Measurements from ENCODE around the gene LYPD5. TPM values are rescaled to one million over a fixed set of nuclear protein-coding genes. Genes with fewer than 3 reads are reported as not detected.
A peak's percentile ranks its signal among the peaks of the same experiment; 100 is the strongest.
"Not testable (repeated sequence)": the region's sequence is repeated elsewhere in the genome, so short reads cannot be mapped to it uniquely, and the experiment has no call there.

The LYPD5 gene
- polyA plus RNA-seq, 4 donors: 0.35 to 2.3 (median 1.1) TPM; not detected in 1

DNA sequence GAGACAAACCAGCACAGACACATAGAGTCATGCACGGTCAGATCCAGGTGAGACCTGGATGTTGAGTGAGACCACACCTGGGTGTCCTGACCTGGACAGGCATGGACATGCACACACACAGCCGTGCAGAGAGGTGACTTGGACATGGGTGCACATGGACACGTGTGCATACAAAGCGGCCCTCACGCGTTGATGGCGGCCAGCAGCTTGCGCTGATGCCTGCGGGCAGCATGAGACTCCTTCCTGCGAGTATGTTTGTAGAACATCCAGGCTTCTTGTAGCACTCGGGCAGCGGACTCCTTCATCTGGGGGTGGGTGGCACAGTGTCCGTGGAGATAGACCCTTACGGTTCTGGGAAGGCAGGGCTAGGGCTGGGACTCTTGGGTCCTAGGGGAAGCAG, 33.0 kb downstream of the LYPD5 start:
- 92 to 95% (median 93%) methylated on average over 14 of the region's 14 CpGs for WGBS, 3 donors
- peaks cover 0 to 5% (median 0%) of the 10 kb centered on the region in 3 donors for H3K4me1 ChIP-seq (ENCODE audit: control insufficient read depth in 3 of 3, insufficient read depth in 2 of 3, low read depth in 1 of 3, low read length in 2 of 3)

GRCh38 chr19:43768273-43769050, 33.8 kb downstream of the LYPD5 start:
- FAIRE-seq (no peak), DNase-seq (peak in 1 of 2 donors; percentile 41)
- H3K27ac ChIP-seq (ENCODE audit: low read depth in 1 of 3, low read length in 2 of 3): no peak overlapping the region

More for the DNA sequence above, 33.0 kb downstream of the LYPD5 start:
- Histone ChIP-seq H3K27ac (ENCODE audit: low read depth in 1 of 3, low read length in 2 of 3) (no peak overlapping the region), H3K36me3 (ENCODE audit: control insufficient read depth in 3 of 3, insufficient read depth in 2 of 3, low read depth in 1 of 3, low read length in 3 of 3) (peaks cover 0 to 11% (median 0%) of the 10 kb centered on the region in 3 donors), H3K4me3 (ENCODE audit: low read depth in 1 of 3, low read length in 3 of 3) (no peak overlapping the region), H3K9me3 (ENCODE audit: control insufficient read depth in 2 of 2, insufficient read depth in 1 of 2, low read depth in 1 of 2, low read length in 1 of 2) (no peaks in the 10 kb centered on the region), H3K27me3 (ENCODE audit: control insufficient read depth in 3 of 3, insufficient read depth in 3 of 3, low read length in 3 of 3) (peaks cover 0 to 5% (median 0%) of the 10 kb centered on the region in 3 donors)
- no peak for FAIRE-seq
- DNase-seq: no peak

GRCh38 chr19:43767818-43768217, 34.4 kb downstream of the LYPD5 start:
- no peak for FAIRE-seq
- no peak for DNase-seq
- H3K27ac ChIP-seq (ENCODE audit: low read depth in 1 of 3, low read length in 2 of 3): no peak overlapping the region
- peaks cover 0 to 5% (median 0%) of the 10 kb centered on the region in 3 donors for H3K4me1 ChIP-seq (ENCODE audit: control insufficient read depth in 3 of 3, insufficient read depth in 2 of 3, low read depth in 1 of 3, low read length in 2 of 3)
- H3K4me3 ChIP-seq (ENCODE audit: low read depth in 1 of 3, low read length in 3 of 3): no peak overlapping the region
- no peaks in the 10 kb centered on the region for H3K27me3 ChIP-seq (ENCODE audit: control insufficient read depth in 3 of 3, insufficient read depth in 3 of 3, low read length in 3 of 3)
- H3K36me3 ChIP-seq (ENCODE audit: control insufficient read depth in 3 of 3, insufficient read depth in 2 of 3, low read depth in 1 of 3, low read length in 3 of 3): peaks cover 0 to 11% (median 0%) of the 10 kb centered on the region in 3 donors
- WGBS, 3 donors: 68 to 82% (median 74%) methylated on average over 1 of the region's 1 CpG
- no peaks in the 10 kb centered on the region for H3K9me3 ChIP-seq (ENCODE audit: control insufficient read depth in 2 of 2, insufficient read depth in 1 of 2, low read depth in 1 of 2, low read length in 1 of 2)

More at GRCh38 chr19:43768273-43769050, 33.8 kb downstream of the LYPD5 start:
- Histone ChIP-seq H3K36me3 (ENCODE audit: control insufficient read depth in 3 of 3, insufficient read depth in 2 of 3, low read depth in 1 of 3, low read length in 3 of 3) (peaks cover 0 to 11% (median 0%) of the 10 kb centered on the region in 3 donors), H3K4me3 (ENCODE audit: low read depth in 1 of 3, low read length in 3 of 3) (no peak overlapping the region), H3K4me1 (ENCODE audit: control insufficient read depth in 3 of 3, insufficient read depth in 2 of 3, low read depth in 1 of 3, low read length in 2 of 3) (peaks cover 0 to 5% (median 0%) of the 10 kb centered on the region in 3 donors), H3K27me3 (ENCODE audit: control insufficient read depth in 3 of 3, insufficient read depth in 3 of 3, low read length in 3 of 3) (no peaks in the 10 kb centered on the region), H3K9me3 (ENCODE audit: control insufficient read depth in 2 of 2, insufficient read depth in 1 of 2, low read depth in 1 of 2, low read length in 1 of 2) (no peaks in the 10 kb centered on the region)
- WGBS, 3 donors: 57 to 70% (median 68%) methylated on average over 15 of the region's 15 CpGs

DNA sequence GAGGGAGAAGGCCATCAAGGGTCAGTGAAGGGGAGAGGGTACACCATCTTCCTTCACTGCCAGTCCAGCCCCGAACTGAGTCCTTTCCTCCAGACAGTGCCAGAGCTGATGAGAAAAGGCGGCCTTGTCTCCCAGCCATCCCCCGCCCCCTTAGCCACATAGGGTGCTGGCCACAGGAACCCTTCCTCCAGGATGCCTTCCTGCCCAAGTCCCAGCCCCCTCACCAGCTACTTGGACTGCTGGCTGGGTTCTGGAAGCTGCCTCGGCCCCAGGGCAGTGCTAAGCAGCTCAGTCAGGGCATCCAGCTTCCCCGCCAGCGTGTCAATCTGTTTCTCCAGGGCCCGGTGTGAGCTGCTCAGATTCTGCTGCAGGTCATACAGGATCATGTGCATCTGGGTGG, 34.9 kb downstream of the LYPD5 start:
- DNase-seq (no peak), FAIRE-seq (no peak)
- H3K36me3 ChIP-seq (ENCODE audit: control insufficient read depth in 3 of 3, insufficient read depth in 2 of 3, low read depth in 1 of 3, low read length in 3 of 3): peaks cover 0 to 11% (median 0%) of the 10 kb centered on the region in 3 donors
- H3K4me1 ChIP-seq (ENCODE audit: control insufficient read depth in 3 of 3, insufficient read depth in 2 of 3, low read depth in 1 of 3, low read length in 2 of 3): peaks cover 0 to 5% (median 0%) of the 10 kb centered on the region in 3 donors
- no peaks in the 10 kb centered on the region for H3K27me3 ChIP-seq (ENCODE audit: control insufficient read depth in 3 of 3, insufficient read depth in 3 of 3, low read length in 3 of 3)
- no peak overlapping the region for H3K27ac ChIP-seq (ENCODE audit: low read depth in 1 of 3, low read length in 2 of 3)
- WGBS, 3 donors: 82 to 86% (median 84%) methylated on average over 7 of the region's 7 CpGs
- H3K9me3 ChIP-seq (ENCODE audit: control insufficient read depth in 2 of 2, insufficient read depth in 1 of 2, low read depth in 1 of 2, low read length in 1 of 2): no peaks in the 10 kb centered on the region
- H3K4me3 ChIP-seq (ENCODE audit: low read depth in 1 of 3, low read length in 3 of 3): no peak overlapping the region

DNA sequence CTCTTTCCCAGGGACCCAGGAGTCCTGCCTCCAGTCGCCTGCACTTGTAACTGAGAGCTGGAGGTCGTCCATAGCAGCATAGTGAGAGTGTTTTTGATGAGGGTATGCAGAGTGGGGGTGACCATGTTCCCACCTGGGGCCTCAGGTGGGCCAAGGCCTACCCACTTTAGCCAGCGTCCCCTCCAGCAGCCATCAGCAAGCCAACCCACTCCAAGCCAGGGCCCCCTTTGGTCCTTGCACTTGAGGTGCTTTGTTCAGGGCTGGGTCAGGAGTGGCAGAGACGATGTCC, 35.5 kb downstream of the LYPD5 start:
- H3K4me1 ChIP-seq (ENCODE audit: control insufficient read depth in 3 of 3, insufficient read depth in 2 of 3, low read depth in 1 of 3, low read length in 2 of 3): peaks cover 0 to 5% (median 0%) of the 10 kb centered on the region in 3 donors
- H3K4me3 ChIP-seq (ENCODE audit: low read depth in 1 of 3, low read length in 3 of 3): no peak overlapping the region
- WGBS, 3 donors: 70 to 78% (median 75%) methylated on average over 4 of the region's 4 CpGs

GRCh38 chr19:43765109-43765876, 37.0 kb downstream of the LYPD5 start:
- Histone ChIP-seq H3K4me3 (ENCODE audit: low read depth in 1 of 3, low read length in 3 of 3) (no peak overlapping the region), H3K27me3 (ENCODE audit: control insufficient read depth in 3 of 3, insufficient read depth in 3 of 3, low read length in 3 of 3) (no peaks in the 10 kb centered on the region), H3K27ac (ENCODE audit: low read depth in 1 of 3, low read length in 2 of 3) (peak overlapping the region in 1 of 3 donors; percentile 79), H3K9me3 (ENCODE audit: control insufficient read depth in 2 of 2, insufficient read depth in 1 of 2, low read depth in 1 of 2, low read length in 1 of 2) (no peaks in the 10 kb centered on the region), H3K36me3 (ENCODE audit: control insufficient read depth in 3 of 3, insufficient read depth in 2 of 3, low read depth in 1 of 3, low read length in 3 of 3) (peaks cover 0 to 11% (median 0%) of the 10 kb centered on the region in 3 donors), H3K4me1 (ENCODE audit: control insufficient read depth in 3 of 3, insufficient read depth in 2 of 3, low read depth in 1 of 3, low read length in 2 of 3) (peaks cover 0 to 5% (median 0%) of the 10 kb centered on the region in 3 donors)
- FAIRE-seq (no peak), DNase-seq (peak in 1 of 2 donors; percentile 44)
- WGBS, 3 donors: 44 to 59% (median 46%) methylated on average over 16 of the region's 16 CpGs

More for the DNA sequence above, 35.5 kb downstream of the LYPD5 start:
- DNase-seq (no peak), FAIRE-seq (no peak)
- Histone ChIP-seq H3K9me3 (ENCODE audit: control insufficient read depth in 2 of 2, insufficient read depth in 1 of 2, low read depth in 1 of 2, low read length in 1 of 2) (no peaks in the 10 kb centered on the region), H3K27ac (ENCODE audit: low read depth in 1 of 3, low read length in 2 of 3) (peak overlapping the region in 1 of 3 donors; percentile 34), H3K36me3 (ENCODE audit: control insufficient read depth in 3 of 3, insufficient read depth in 2 of 3, low read depth in 1 of 3, low read length in 3 of 3) (peaks cover 0 to 11% (median 0%) of the 10 kb centered on the region in 3 donors), H3K27me3 (ENCODE audit: control insufficient read depth in 3 of 3, insufficient read depth in 3 of 3, low read length in 3 of 3) (no peaks in the 10 kb centered on the region)

- H3K27ac ChIP-seq (ENCODE audit: low read depth in 1 of 3, low read length in 2 of 3): peak overlapping the region in 1 of 3 donors; percentile 79
- WGBS, 3 donors: 75 to 84% (median 78%) methylated on average over 8 of the region's 8 CpGs
- FAIRE-seq; H3K4me1 ChIP-seq (ENCODE audit: control insufficient read depth in 3 of 3, insufficient read depth in 2 of 3, low read depth in 1 of 3, low read length in 2 of 3); H3K27me3 ChIP-seq (ENCODE audit: control insufficient read depth in 3 of 3, insufficient read depth in 3 of 3, low read length in 3 of 3); H3K9me3 ChIP-seq (ENCODE audit: control insufficient read depth in 2 of 2, insufficient read depth in 1 of 2, low read depth in 1 of 2, low read length in 1 of 2); DNase-seq; H3K4me3 ChIP-seq (ENCODE audit: low read depth in 1 of 3, low read length in 3 of 3): not testable (repeated sequence)
- peaks cover 0 to 10% (median 0%) of the 10 kb centered on the region in 3 donors for H3K36me3 ChIP-seq (ENCODE audit: control insufficient read depth in 3 of 3, insufficient read depth in 2 of 3, low read depth in 1 of 3, low read length in 3 of 3)
Observed at GRCh38 chr19:43764684-43765083, 37.6 kb downstream of the LYPD5 start.

DNA sequence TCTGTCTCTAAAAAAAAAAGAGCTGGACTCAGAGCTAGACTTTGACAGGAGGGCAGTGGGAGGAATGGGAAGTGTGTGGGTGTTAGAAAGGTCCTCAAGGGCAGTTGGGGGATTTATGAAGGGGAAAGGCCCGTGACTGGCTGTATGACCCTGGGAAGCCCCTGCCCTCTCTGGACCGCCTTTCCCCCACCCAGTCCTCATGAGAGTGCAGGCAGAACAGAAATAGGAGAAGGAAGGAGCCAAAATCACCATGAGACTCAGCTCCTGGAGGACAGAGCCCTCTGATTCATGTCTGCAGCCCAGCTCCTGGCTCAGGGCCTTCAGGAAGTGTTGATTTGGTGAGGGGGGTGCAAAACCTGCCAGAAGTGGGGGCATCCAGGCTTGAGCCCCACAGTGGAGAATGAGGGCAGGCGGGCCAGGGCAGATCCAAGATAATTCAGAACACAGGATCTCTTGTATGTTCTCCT, 38.7 kb downstream of the LYPD5 start:
- DNase-seq (no peak), FAIRE-seq (no peak)
- Histone ChIP-seq H3K9me3 (ENCODE audit: control insufficient read depth in 2 of 2, insufficient read depth in 1 of 2, low read depth in 1 of 2, low read length in 1 of 2) (no peaks in the 10 kb centered on the region), H3K27me3 (ENCODE audit: control insufficient read depth in 3 of 3, insufficient read depth in 3 of 3, low read length in 3 of 3) (no peaks in the 10 kb centered on the region), H3K4me1 (ENCODE audit: control insufficient read depth in 3 of 3, insufficient read depth in 2 of 3, low read depth in 1 of 3, low read length in 2 of 3) (peaks cover 0 to 5% (median 0%) of the 10 kb centered on the region in 3 donors), H3K27ac (ENCODE audit: low read depth in 1 of 3, low read length in 2 of 3) (peak overlapping the region in 1 of 3 donors; percentile 21), H3K4me3 (ENCODE audit: low read depth in 1 of 3, low read length in 3 of 3) (no peak overlapping the region), H3K36me3 (ENCODE audit: control insufficient read depth in 3 of 3, insufficient read depth in 2 of 3, low read depth in 1 of 3, low read length in 3 of 3) (peaks cover 0 to 5% (median 0%) of the 10 kb centered on the region in 3 donors)
- WGBS, 3 donors: 61 to 72% (median 70%) methylated on average over 3 of the region's 3 CpGs

Measured in small intestine (tissue), 7 donors.